GM18520 (cell line): ENCODE results near the gene CCDC81.

Experiments used
- ATAC-seq: cut with Tn5 transposase; IDR thresholded peaks from one replicate; pipeline ENCODE4 v1.9.1; 2021; ENCODE audit not compliant: unreplicated experiment

The CCDC81 gene

DNA sequence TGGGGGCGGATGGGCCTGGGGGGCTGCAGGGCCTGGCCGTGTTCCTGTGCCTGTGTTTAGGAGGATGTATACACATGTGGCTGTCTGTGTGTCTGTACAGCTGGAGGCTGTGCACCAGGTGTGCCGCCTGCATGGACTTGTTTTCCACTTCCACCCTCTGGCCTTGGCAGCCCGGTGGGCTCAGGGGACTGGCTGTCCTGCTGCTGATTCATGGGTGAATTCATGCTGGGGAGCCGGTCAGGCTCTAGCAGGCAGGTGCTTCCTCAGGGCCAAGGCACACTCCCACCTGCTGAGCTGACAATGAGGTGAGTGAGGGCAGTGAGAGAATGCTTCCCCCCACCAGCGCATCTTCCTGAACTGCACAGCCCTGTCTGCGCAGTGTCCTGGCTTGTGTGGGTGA is 88.4 kb downstream of the CCDC81 start:
- no peak for ATAC-seq

- no peak for ATAC-seq
These were observed 89.3 kb downstream of the CCDC81 start for GRCh38 chr11:86463955-86464354.

GRCh38 chr11:86464509-86465221 is 90.0 kb downstream of the CCDC81 start:
- ATAC-seq: no peak

DNA sequence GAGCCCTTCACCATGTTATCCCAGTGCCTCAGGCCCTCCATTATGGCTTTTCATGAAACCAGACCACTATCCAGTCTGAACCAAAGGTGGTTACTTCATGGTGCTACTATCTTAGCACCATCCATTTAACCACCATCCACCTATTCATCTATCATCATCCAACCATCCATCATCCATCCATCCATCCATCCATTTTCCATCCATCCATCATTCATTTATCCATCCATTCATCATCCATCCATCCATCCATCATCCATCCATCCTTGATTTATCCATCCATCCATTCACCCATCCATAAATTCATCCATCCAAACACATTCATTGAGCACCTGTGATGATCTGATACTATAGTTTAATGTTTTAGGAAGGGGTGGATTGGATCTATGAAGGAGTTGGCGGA is 93.5 kb downstream of the CCDC81 start:
- ATAC-seq: no peak

DNA sequence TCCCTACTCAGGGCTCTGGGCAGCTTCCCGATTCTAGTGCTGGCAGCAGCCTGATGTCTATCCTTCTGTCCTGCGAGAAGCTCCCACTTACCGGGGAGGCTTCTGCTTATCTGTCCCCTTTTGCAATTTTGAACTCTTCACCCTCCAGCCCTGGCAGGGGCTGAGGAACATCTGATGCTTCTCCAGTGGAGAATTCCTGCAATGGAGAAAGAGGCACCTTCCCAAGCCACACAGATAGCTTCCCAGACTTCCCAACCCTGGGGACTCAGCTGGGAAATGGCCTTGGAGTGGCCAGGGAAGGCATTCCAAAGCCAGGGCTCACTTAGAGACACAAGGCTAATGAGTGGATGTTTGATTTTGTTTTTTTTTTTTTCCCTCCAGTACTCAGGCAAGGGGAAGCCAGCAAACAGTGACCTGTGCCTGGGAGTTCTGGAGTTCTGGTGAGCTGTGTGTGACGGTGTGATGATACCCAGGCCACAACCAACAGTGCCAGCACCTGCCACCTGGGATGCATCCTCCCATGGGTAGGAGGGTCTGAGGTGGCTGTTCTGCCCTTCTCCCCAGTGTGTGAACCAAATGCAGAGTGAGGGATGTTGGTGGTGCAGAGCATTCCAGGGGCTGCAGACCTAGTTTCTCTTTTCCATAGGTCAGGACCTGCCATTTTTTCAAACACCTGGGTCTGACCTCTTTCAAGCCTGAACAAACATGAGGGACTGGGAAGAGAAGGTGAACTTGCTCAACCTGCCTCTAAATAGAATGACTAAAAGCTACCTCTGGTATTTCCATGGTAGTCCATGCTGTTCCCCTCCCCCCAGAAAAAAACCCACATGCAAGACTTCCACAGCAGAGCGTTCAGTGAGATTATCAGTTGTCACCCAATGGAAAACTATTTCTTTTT is 95.1 kb downstream of the CCDC81 start:
- no peak for ATAC-seq
